Prostate gland (tissue), 2 donors: ENCODE data around the gene GBP7.

Experiments
- POLR2A ChIP-seq: fragments of 450-650 bp; IDR thresholded peaks from one replicate; pipeline ENCODE4 v1.6.1; 2016; ENCODE audit warnings: antibody characterized with exemption, mild to moderate bottlenecking
- TF ChIP-seq, protein P1 (sequence below), 4 experiments: fragments of 200-600 bp in 2 of 4; fragments of 450-650 bp in 2 of 4; sonication (generic) in 2 of 4; IDR thresholded peaks; 1 replicate in 3 of 4; 2 replicates in 1 of 4; pipeline ENCODE4 v1.5.1; 2016 to 2019; ENCODE audit warnings: antibody characterized with exemption in 4 of 4, mild to moderate bottlenecking in 2 of 4, moderate library complexity in 2 of 4

- no peak for TF ChIP-seq POLR2A
- TF ChIP-seq, protein P1, sequence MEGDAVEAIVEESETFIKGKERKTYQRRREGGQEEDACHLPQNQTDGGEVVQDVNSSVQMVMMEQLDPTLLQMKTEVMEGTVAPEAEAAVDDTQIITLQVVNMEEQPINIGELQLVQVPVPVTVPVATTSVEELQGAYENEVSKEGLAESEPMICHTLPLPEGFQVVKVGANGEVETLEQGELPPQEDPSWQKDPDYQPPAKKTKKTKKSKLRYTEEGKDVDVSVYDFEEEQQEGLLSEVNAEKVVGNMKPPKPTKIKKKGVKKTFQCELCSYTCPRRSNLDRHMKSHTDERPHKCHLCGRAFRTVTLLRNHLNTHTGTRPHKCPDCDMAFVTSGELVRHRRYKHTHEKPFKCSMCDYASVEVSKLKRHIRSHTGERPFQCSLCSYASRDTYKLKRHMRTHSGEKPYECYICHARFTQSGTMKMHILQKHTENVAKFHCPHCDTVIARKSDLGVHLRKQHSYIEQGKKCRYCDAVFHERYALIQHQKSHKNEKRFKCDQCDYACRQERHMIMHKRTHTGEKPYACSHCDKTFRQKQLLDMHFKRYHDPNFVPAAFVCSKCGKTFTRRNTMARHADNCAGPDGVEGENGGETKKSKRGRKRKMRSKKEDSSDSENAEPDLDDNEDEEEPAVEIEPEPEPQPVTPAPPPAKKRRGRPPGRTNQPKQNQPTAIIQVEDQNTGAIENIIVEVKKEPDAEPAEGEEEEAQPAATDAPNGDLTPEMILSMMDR (IDR thresholded peaks at IDR 0.05): no peak
These were observed 88.6 kb downstream of the GBP7 start for GRCh38 chr1:89087241-89087640.
